Motor neuron (in vitro differentiated cells): ENCODE data around the gene DCLK3. TPM values are rescaled to one million over a fixed set of nuclear protein-coding genes. Genes with fewer than 3 reads are reported as not detected.

ENCODE experiments used
- ATAC-seq, 8 experiments: fragments of 200-7000 bp; cut with Tn5 transposase; replicated peaks in 6 of 8; 2 replicates each; pipeline ENCODE4 v1.8.0; 2021; ENCODE audit warnings: mild to moderate bottlenecking in 8 of 8, moderate library complexity in 8 of 8
- H3K27ac ChIP-seq, 2 donors: fragments of 250-450 bp; sonication (Bioruptor Pico); 2 replicates each; pipeline ENCODE4 v1.9.0; 2021; ENCODE audit warnings: antibody characterized with exemption in 2 of 2, mild to moderate bottlenecking in 2 of 2, moderate library complexity in 1 of 2
- H3K4me1 ChIP-seq, 2 donors: fragments of 250-450 bp; sonication (Bioruptor Pico); replicated peaks in 1 of 2; 2 replicates each; pipeline ENCODE4 v1.6.1; 2021; ENCODE audit warnings: antibody characterized with exemption in 2 of 2, mild to moderate bottlenecking in 2 of 2, moderate library complexity in 1 of 2
- H3K4me3 ChIP-seq, 5 donors: fragments of 250-450 bp; sonication (Bioruptor Pico); 2 replicates each; pipeline ENCODE4 v1.9.0; 2021; ENCODE audit warnings: antibody characterized with exemption in 5 of 5, mild to moderate bottlenecking in 5 of 5, moderate library complexity in 4 of 5
- WGBS, 10 experiments: fragments of 450-650 bp; shearing (Covaris generic); methylation state at CpG; one replicate each; pipeline ENCODE4 v1.0.0; 2022; 5-methylcytosine and 5-hydroxymethylcytosine counted together
- in situ Hi-C, 9 experiments: fragments of 400-800 bp; cut with MboI; loops; one replicate each; pipeline ENCODE4 v1.15.0; 2021; ENCODE audit warnings: low sequenced_read_pairs in 9 of 9, low pct_unique_long_range_greater_than_20kb in 2 of 9; ENCODE audit not compliant: unreplicated experiment in 9 of 9
- total RNA-seq, 8 experiments: library from RNA; unstranded; fragments of 300-600 nt; gene quantifications; 2 replicates each; pipeline versions ENCODE4 v1.2.3 to v1.2.4, GENCODE V29; 2022

DCLK3 gene
- total RNA-seq, 8 experiments from 2014 or later, result 0.04 to 1.4 (median 0.62) TPM

GRCh38 chr3:36790765-36791164, 26.4 kb upstream of the DCLK3 start:
- H3K27ac ChIP-seq, result no peak overlapping the region
- 0 to 100% (median 49%) methylated on average over 1 to 6 of the region's 6 CpGs; no CpG with 5 or more reads in 2 of the 10 experiments for WGBS, 10 experiments
- H3K4me3 ChIP-seq, result no peak overlapping the region
- no peaks in the 10 kb centered on the region for H3K4me1 ChIP-seq
- in situ Hi-C loops, result no loop called here
- ATAC-seq, result no peak

- 60 to 88% (median 78%) methylated on average over 1 to 3 of the region's 3 CpGs; no CpG with 5 or more reads in 2 of the 10 experiments for whole genome bisulfite sequencing, 10 experiments
- no peaks in the 10 kb centered on the region for H3K4me1 ChIP-seq
- ATAC-seq, result peak in 3 of 8 experiments; percentile 45 to 95 (median 94)
- H3K4me3 ChIP-seq, result no peak overlapping the region
- in situ Hi-C loops, result no loop called here
- H3K27ac ChIP-seq, result no peak overlapping the region
Observed at GRCh38 chr3:36786921-36787890, 22.9 kb upstream of the DCLK3 start.

DNA sequence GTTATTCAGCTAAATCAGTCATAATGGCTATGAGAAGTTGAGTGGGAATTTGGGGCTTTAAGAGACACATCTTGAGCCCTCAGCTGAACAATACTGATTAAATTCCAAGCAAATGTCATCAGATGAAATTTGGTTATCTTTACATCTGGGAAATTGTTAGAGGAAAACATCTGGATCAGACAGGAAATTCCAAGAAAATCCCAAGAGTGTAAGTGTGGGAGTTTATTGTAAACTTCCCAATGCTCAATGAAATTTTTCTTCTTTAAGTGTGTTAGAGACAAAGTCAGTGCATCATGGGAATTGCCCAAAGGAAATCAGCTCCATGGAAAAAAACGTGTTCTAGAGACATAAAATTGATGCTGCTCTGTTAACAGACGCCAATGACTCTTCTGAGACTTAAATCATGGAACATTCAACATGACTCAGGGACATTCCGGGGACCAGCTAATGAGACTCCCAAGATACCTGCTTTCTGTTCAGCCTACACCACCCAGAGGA, 19.8 kb upstream of the DCLK3 start:
- ATAC-seq, result no peak
- H3K4me3 ChIP-seq, result no peak overlapping the region
- no peaks in the 10 kb centered on the region for H3K4me1 ChIP-seq
- H3K27ac ChIP-seq, result no peak overlapping the region
- in situ Hi-C loops, result no loop called here
- WGBS, 10 experiments, result 0 to 97% (median 50%) methylated on average over 1 to 3 of the region's 3 CpGs; no CpG with 5 or more reads in 2 of the 10 experiments

DNA sequence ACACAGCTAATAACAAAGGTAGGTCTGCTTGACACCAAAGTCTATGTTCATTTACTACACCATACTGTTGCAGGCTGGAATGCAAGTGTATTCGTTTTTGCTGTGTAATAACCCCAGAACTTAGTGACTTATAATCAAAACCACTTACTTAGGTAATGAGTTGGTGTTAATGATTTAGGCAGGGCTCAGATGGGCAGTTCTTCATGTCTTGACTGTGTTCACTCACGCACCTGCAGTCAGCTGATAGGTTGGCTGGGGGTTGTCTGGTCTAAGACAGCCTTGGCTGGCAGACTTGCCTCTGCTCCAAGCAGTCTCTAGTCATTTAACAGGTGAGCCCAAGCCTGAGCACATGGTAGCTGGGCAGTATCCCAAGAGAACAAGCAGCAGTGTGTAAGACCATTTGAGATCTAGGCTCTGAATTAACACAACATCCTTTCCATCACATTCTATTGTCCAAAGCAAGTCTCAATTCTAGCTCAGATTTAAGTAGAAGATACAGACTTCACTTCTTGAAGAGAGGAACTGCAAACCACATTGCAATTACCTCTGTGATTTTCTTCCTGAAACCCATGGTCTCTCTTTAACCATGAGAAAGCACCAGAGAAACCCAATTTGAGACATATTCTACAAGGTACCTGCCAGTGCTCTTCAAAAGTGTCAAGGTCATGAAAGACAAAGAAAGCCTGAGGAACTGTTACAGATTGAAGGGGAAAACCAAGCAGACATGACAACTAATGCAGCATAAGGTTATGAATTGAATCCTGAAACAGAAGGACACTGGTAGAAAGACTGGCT, 13.3 kb upstream of the DCLK3 start:
- WGBS, 10 experiments, result 14 to 100% (median 80%) methylated on average over 1 to 2 of the region's 2 CpGs; no CpG with 5 or more reads in 5 of the 10 experiments
- Histone ChIP-seq H3K4me3 (no peak overlapping the region), H3K27ac (no peak overlapping the region), H3K4me1 (no peaks in the 10 kb centered on the region)
- in situ Hi-C loops, result no loop called here
- no peak for ATAC-seq

GRCh38 chr3:36776436-36776835, 12.1 kb upstream of the DCLK3 start:
- H3K4me1 ChIP-seq, result no peaks in the 10 kb centered on the region
- no peak overlapping the region for H3K27ac ChIP-seq
- ATAC-seq, result peak in 2 of 8 experiments; percentile 43 to 47
- in situ Hi-C loops, result no loop called here
- H3K4me3 ChIP-seq, result no peak overlapping the region
- WGBS, 10 experiments, result 0 to 51% (median 30%) methylated on average over 1 to 2 of the region's 2 CpGs

DNA sequence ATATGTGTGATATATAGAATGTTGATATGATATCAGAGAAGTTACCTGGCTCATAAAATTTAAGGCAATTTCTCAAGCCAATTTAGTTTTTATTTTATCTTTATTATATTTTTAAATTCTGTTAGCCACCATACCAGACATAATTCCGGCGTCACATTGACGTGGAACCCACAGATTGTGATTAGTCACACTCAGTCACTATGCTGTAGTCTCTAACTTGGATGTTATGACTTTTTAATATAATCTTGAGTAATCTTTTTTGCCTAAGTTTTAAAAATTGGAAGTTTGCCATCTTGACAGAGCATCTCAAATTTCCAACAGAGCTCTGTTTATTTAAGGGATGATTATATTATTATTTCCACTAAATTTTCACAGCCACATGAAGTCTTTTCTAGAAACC, 9.7 kb upstream of the DCLK3 start:
- in situ Hi-C loops, result no loop called here
- no peak overlapping the region for H3K4me3 ChIP-seq
- ATAC-seq, result no peak
- WGBS, 10 experiments, result 41 to 100% (median 91%) methylated on average over 1 to 3 of the region's 3 CpGs
- no peak overlapping the region for H3K27ac ChIP-seq
- no peaks in the 10 kb centered on the region for H3K4me1 ChIP-seq

GRCh38 chr3:36771931-36772330, 7.6 kb upstream of the DCLK3 start:
- H3K4me1 ChIP-seq, result no peaks in the 10 kb centered on the region
- in situ Hi-C loops, result no loop called here
- H3K4me3 ChIP-seq, result no peak overlapping the region
- no peak for ATAC-seq
- H3K27ac ChIP-seq, result no peak overlapping the region

- Histone ChIP-seq H3K4me3 (no peak overlapping the region), H3K27ac (no peak overlapping the region), H3K4me1 (no peaks in the 10 kb centered on the region)
- in situ Hi-C loops, result no loop called here
- ATAC-seq, result no peak
- 0 to 57% (median 13%) methylated on average over 1 of the region's 1 CpG; no CpG with 5 or more reads in 4 of the 10 experiments for WGBS, 10 experiments
Observed at GRCh38 chr3:36769926-36770325, 5.6 kb upstream of the DCLK3 start.

GRCh38 chr3:36765104-36765503, 751 bp upstream of the DCLK3 start:
- Histone ChIP-seq H3K27ac (no peak overlapping the region), H3K4me3 (no peak overlapping the region), H3K4me1 (peaks cover 0 to 4% of the 10 kb centered on the region in 2 donors)
- no peak for ATAC-seq
- 0 to 100% (median 63%) methylated on average over 2 to 5 of the region's 7 CpGs; no CpG with 5 or more reads in 3 of the 10 experiments for WGBS, 10 experiments
- in situ Hi-C loops, result no loop called here

DNA sequence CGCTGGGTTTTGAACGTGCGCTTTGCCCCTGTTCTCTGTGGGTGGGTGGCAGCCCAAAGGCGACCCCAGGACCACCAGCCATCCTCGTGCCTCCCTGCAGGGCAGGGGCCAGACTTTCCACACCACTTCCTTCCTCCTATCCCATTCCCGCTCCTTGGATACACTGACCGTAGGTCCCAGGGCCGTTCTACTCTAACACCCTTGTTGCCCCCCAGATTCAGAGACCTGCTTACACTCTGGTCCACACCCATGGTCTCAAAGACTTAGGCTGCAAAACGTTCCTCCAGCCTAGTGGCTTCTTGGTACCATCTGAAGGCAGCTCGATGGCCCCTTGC, 318 bp upstream of the DCLK3 start:
- H3K4me1 ChIP-seq, result peaks cover 0 to 4% of the 10 kb centered on the region in 2 donors
- ATAC-seq, result no peak
- H3K4me3 ChIP-seq, result peak overlapping the region; percentile 41 to 59 (median 45)
- no peak overlapping the region for H3K27ac ChIP-seq
- WGBS, 10 experiments, result 0 to 67% (median 45%) methylated on average over 1 to 3 of the region's 10 CpGs; no CpG with 5 or more reads in 6 of the 10 experiments
- in situ Hi-C loops, result no loop called here

GRCh38 chr3:36762918-36763849, 1.2 kb downstream of the DCLK3 start:
- ATAC-seq, result peak in 5 of 8 experiments; percentile 4 to 39 (median 13)
- WGBS, 10 experiments, result 29 to 80% (median 68%) methylated on average over 1 to 9 of the region's 10 CpGs; no CpG with 5 or more reads in 2 of the 10 experiments
- H3K4me3 ChIP-seq, result peak overlapping the region; percentile 41 to 59 (median 45)
- in situ Hi-C loops, result no loop called here
- peaks cover 0 to 4% of the 10 kb centered on the region in 2 donors for H3K4me1 ChIP-seq
- H3K27ac ChIP-seq, result no peak overlapping the region

- H3K4me1 ChIP-seq, result peaks cover 0 to 4% of the 10 kb centered on the region in 2 donors
- no peak for ATAC-seq
- no peak overlapping the region for H3K27ac ChIP-seq
- 56 to 100% (median 67%) methylated on average over 1 to 2 of the region's 3 CpGs; no CpG with 5 or more reads in 5 of the 10 experiments for WGBS, 10 experiments
- in situ Hi-C loops, result no loop called here
- no peak overlapping the region for H3K4me3 ChIP-seq
Observed at GRCh38 chr3:36761779-36762178, 2.6 kb downstream of the DCLK3 start.
